ENCODE data around the gene DNAJC13.
"Not testable (repeated sequence)": the region's sequence is repeated elsewhere in the genome, so short reads cannot be mapped to it uniquely, and the experiment has no call there.

DNA sequence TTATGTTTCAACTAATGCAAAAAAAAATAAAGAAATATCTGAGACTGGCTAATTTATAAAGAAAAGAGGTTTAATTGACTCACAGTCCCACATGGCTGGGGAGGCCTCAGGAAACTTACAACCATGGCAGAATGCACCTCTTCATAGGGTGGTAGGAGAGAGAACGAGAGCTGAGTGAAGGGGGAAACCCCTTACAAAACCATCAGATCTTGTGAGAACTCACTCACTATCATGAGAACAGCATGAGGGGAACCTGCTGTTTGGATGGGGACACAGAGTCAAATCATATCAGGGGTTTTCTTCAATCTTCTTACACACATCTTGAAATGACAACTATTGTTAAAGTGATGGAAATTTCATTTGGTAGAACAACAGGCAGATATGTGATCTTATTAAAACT, 24.6 kb upstream of the DNAJC13 start:
- TF ChIP-seq, protein P1, sequence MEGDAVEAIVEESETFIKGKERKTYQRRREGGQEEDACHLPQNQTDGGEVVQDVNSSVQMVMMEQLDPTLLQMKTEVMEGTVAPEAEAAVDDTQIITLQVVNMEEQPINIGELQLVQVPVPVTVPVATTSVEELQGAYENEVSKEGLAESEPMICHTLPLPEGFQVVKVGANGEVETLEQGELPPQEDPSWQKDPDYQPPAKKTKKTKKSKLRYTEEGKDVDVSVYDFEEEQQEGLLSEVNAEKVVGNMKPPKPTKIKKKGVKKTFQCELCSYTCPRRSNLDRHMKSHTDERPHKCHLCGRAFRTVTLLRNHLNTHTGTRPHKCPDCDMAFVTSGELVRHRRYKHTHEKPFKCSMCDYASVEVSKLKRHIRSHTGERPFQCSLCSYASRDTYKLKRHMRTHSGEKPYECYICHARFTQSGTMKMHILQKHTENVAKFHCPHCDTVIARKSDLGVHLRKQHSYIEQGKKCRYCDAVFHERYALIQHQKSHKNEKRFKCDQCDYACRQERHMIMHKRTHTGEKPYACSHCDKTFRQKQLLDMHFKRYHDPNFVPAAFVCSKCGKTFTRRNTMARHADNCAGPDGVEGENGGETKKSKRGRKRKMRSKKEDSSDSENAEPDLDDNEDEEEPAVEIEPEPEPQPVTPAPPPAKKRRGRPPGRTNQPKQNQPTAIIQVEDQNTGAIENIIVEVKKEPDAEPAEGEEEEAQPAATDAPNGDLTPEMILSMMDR (IDR thresholded peaks at IDR 0.05) = not testable (repeated sequence)
- not testable (repeated sequence) for TF ChIP-seq POLR2A, EP300 (IDR thresholded peaks at IDR 0.05)
